Neural progenitor cell (in vitro differentiated cells): ENCODE data around the gene ZDHHC7. TPM values are rescaled to one million over a fixed set of nuclear protein-coding genes. Genes with fewer than 3 reads are reported as not detected.

Source experiments
- DNase-seq: peaks from one replicate; pipeline ENCODE4 v3.0.0-alpha.2; 2016; ENCODE audit warnings: low spot score
- H2AFZ ChIP-seq: fragments of 200-600 bp; sonication (generic); replicated peaks from 2 replicates; pipeline ENCODE4 v1.6.1; 2016; ENCODE audit warnings: antibody characterized with exemption
- H3F3A ChIP-seq: fragments of 200-600 bp; sonication (generic); 2 replicates; pipeline ENCODE4 v1.6.1; 2016; ENCODE audit warnings: antibody characterized with exemption, low read depth
- H3K27ac ChIP-seq: fragments of 200-600 bp; sonication (generic); 2 replicates; pipeline ENCODE4 v1.5.1; 2016; ENCODE audit warnings: mild to moderate bottlenecking
- H3K27me3 ChIP-seq: fragments of 200-600 bp; sonication (generic); 2 replicates; pipeline ENCODE4 v1.6.1; 2016; ENCODE audit warnings: mild to moderate bottlenecking, moderate library complexity
- H3K36me3 ChIP-seq: fragments of 200-600 bp; sonication (generic); 2 replicates; pipeline ENCODE4 v1.5.1; 2016
- H3K4me1 ChIP-seq: fragments of 200-600 bp; sonication (generic); 2 replicates; pipeline ENCODE4 v1.6.1; 2016; ENCODE audit warnings: mixed run types
- H3K4me2 ChIP-seq: fragments of 200-600 bp; sonication (generic); 2 replicates; pipeline ENCODE4 v1.6.1; 2016
- H3K4me3 ChIP-seq: fragments of 200-600 bp; sonication (generic); 2 replicates; pipeline ENCODE4 v1.5.1; 2016
- H3K79me2 ChIP-seq: fragments of 200-600 bp; sonication (generic); 2 replicates; pipeline ENCODE4 v1.6.1; 2016; ENCODE audit warnings: low read depth
- H3K9ac ChIP-seq: fragments of 200-600 bp; sonication (generic); 2 replicates; pipeline ENCODE4 v1.6.1; 2016
- H3K9me3 ChIP-seq: fragments of 200-600 bp; sonication (generic); 2 replicates; pipeline ENCODE4 v1.5.1; 2016; ENCODE audit warnings: low read depth
- H4K20me1 ChIP-seq: fragments of 200-600 bp; sonication (generic); 2 replicates; pipeline ENCODE4 v1.6.1; 2016; ENCODE audit warnings: low read depth
- H3K27ac Mint-ChIP-seq: 3 replicates; pipeline ENCODE4 v1.8.0; 2021; ENCODE audit warnings: mixed read lengths
- H3K27me3 Mint-ChIP-seq: 2 replicates; pipeline ENCODE4 v1.8.0; 2022; ENCODE audit warnings: low read depth, mild to moderate bottlenecking, inconsistent platforms, moderate library complexity, mixed read lengths; ENCODE audit not compliant: insufficient read depth
- H3K36me3 Mint-ChIP-seq: 3 replicates; pipeline ENCODE4 v1.8.0; 2021; ENCODE audit warnings: mixed read lengths
- H3K4me1 Mint-ChIP-seq: 3 replicates; pipeline ENCODE4 v1.8.0; 2021; ENCODE audit warnings: mixed read lengths
- H3K4me3 Mint-ChIP-seq: 3 replicates; pipeline ENCODE4 v1.8.0; 2021; ENCODE audit warnings: mild to moderate bottlenecking, moderate library complexity, mixed read lengths
- H3K9me3 Mint-ChIP-seq: 3 replicates; pipeline ENCODE4 v1.8.0; 2020; ENCODE audit warnings: mixed read lengths
- CTCF ChIP-seq: fragments of 200-600 bp; sonication (generic); IDR thresholded peaks from 2 replicates; pipeline ENCODE4 v1.5.1; 2017; ENCODE audit warnings: antibody characterized with exemption, mild to moderate bottlenecking
- EZH2 ChIP-seq: fragments of 200-600 bp; sonication (generic); IDR thresholded peaks from 2 replicates; pipeline ENCODE4 v1.6.1; 2017; ENCODE audit warnings: antibody characterized with exemption, mild to moderate bottlenecking, moderate library complexity
- EZH2phosphoT487 ChIP-seq: fragments of 200-600 bp; sonication (generic); IDR thresholded peaks from 2 replicates; pipeline ENCODE4 v1.6.1; 2017; ENCODE audit warnings: antibody characterized with exemption
- total RNA-seq: library from RNA; depleted of rRNA; stranded (reverse); fragments of >200 nt; gene quantifications from 2 replicates; pipeline ENCODE4 v1.2.3, GENCODE V29; 2015; ENCODE audit warnings: low replicate concordance

Gene ZDHHC7
- total RNA-seq, 1 donor from 2014 or later = 57.0 TPM

- Mint-ChIP-seq H3K27ac (no peak overlapping the region), H3K27me3 (peaks cover 20% of the 10 kb centered on the region), H3K36me3 (no peaks in the 10 kb centered on the region), H3K4me1 (peaks cover 24% of the 10 kb centered on the region), H3K9me3 (no peaks in the 10 kb centered on the region), H3K4me3 (no peak overlapping the region)
- no peak overlapping the region for H3K4me3 ChIP-seq
- no peaks in the 10 kb centered on the region for H4K20me1 ChIP-seq
- no peak overlapping the region for H2AFZ ChIP-seq
- H3K27ac ChIP-seq = no peak overlapping the region
- H3F3A ChIP-seq = no peaks in the 10 kb centered on the region
- no peaks in the 10 kb centered on the region for H3K9me3 ChIP-seq
- H3K79me2 ChIP-seq = no peaks in the 10 kb centered on the region
- H3K4me2 ChIP-seq = no peak overlapping the region
- no peaks in the 10 kb centered on the region for H3K4me1 ChIP-seq
- H3K9ac ChIP-seq = no peak overlapping the region
- DNase-seq = no peak
- TF ChIP-seq EZH2phosphoT487 (no peak), EZH2 (no peak), CTCF (no peak)
- H3K36me3 ChIP-seq = no peaks in the 10 kb centered on the region
- no peaks in the 10 kb centered on the region for H3K27me3 ChIP-seq
Observed at GRCh38 chr16:84928679-84929420, 82.5 kb downstream of the ZDHHC7 start.

GRCh38 chr16:84927621-84928591 lies 83.4 kb downstream of the ZDHHC7 start:
- Mint-ChIP-seq H3K36me3 (no peaks in the 10 kb centered on the region), H3K4me1 (peaks cover 29% of the 10 kb centered on the region), H3K9me3 (peaks cover 2% of the 10 kb centered on the region), H3K4me3 (no peak overlapping the region), H3K27ac (no peak overlapping the region), H3K27me3 (peaks cover 23% of the 10 kb centered on the region)
- DNase-seq = no peak
- H3K27me3 ChIP-seq = no peaks in the 10 kb centered on the region
- H3K79me2 ChIP-seq = no peaks in the 10 kb centered on the region
- no peak overlapping the region for H3K27ac ChIP-seq
- H3K9me3 ChIP-seq = no peaks in the 10 kb centered on the region
- H2AFZ ChIP-seq = no peak overlapping the region
- no peaks in the 10 kb centered on the region for H3K36me3 ChIP-seq
- H3K4me2 ChIP-seq = no peak overlapping the region
- H3K4me1 ChIP-seq = no peaks in the 10 kb centered on the region
- H3F3A ChIP-seq = no peaks in the 10 kb centered on the region
- no peak overlapping the region for H3K9ac ChIP-seq
- H4K20me1 ChIP-seq = no peaks in the 10 kb centered on the region
- TF ChIP-seq CTCF (no peak), EZH2 (no peak), EZH2phosphoT487 (no peak)
- H3K4me3 ChIP-seq = no peak overlapping the region

GRCh38 chr16:84926462-84926861 lies 84.9 kb downstream of the ZDHHC7 start:
- H3K79me2 ChIP-seq = no peaks in the 10 kb centered on the region
- no peak overlapping the region for H3K4me2 ChIP-seq
- H3K36me3 ChIP-seq = no peaks in the 10 kb centered on the region
- H3F3A ChIP-seq = no peaks in the 10 kb centered on the region
- Mint-ChIP-seq H3K27ac (no peak overlapping the region), H3K9me3 (peaks cover 2% of the 10 kb centered on the region), H3K36me3 (no peaks in the 10 kb centered on the region), H3K4me3 (no peak overlapping the region), H3K4me1 (peaks cover 22% of the 10 kb centered on the region), H3K27me3 (peaks cover 19% of the 10 kb centered on the region)
- no peaks in the 10 kb centered on the region for H3K27me3 ChIP-seq
- H3K4me1 ChIP-seq = no peaks in the 10 kb centered on the region
- H3K4me3 ChIP-seq = no peak overlapping the region
- H3K9me3 ChIP-seq = no peaks in the 10 kb centered on the region
- H4K20me1 ChIP-seq = no peaks in the 10 kb centered on the region
- H3K27ac ChIP-seq = no peak overlapping the region
- TF ChIP-seq EZH2phosphoT487 (no peak), EZH2 (no peak), CTCF (no peak)
- no peak overlapping the region for H3K9ac ChIP-seq
- DNase-seq = no peak
- H2AFZ ChIP-seq = no peak overlapping the region
